Left cardiac atrium (tissue), 4 donors: Measurements from ENCODE around the gene SH3PXD2A. TPM values are rescaled to one million over a fixed set of nuclear protein-coding genes. Genes with fewer than 3 reads are reported as not detected.
"Not testable (repeated sequence)": the region's sequence is repeated elsewhere in the genome, so short reads cannot be mapped to it uniquely, and the experiment has no call there.

ENCODE experiments used
- ATAC-seq, 2 donors: fragments of 200-7000 bp; cut with Tn5 transposase; one replicate each; pipeline ENCODE4 v1.9.1; 2020; ENCODE audit warnings: mild to moderate bottlenecking in 2 of 2, moderate library complexity in 2 of 2
- DNase-seq: peaks from one replicate; pipeline ENCODE4 v3.0.0-alpha.2; 2020
- intact Hi-C, 2 donors: fragments of 100-400 bp; cut with DNase I; formaldehyde crosslinking; loops; one replicate each; pipeline versions ENCODE4 v1.14.1 to v1.15.1; 2022 to 2023
- total RNA-seq, 2 donors: library from RNA; stranded (reverse); fragmentation: NEBNext Ultra II Directional; extraction: Animal tissue kit (Norgen Biotek cat#: 25700); gene quantifications; one replicate each; pipeline ENCODE4 v1.2.1, GENCODE V29; 2021
- donor health status: DM: no; HTN: yes; CAD: no.
- donor health status: DM: no; HTN: yes; CAD: no; lungs with severe emphysema.
- donor health status: DM: yes; HTN: yes; CAD: no.
- donor health status: Dilated cardiomyopathy.

The SH3PXD2A gene
- total RNA-seq, 2 donors from 2014 or later = 24.6 to 27.7 TPM

GRCh38 chr10:103749779-103750178, 105.6 kb downstream of the SH3PXD2A start:
- DNase-seq (no peak), ATAC-seq (no peak)
- intact Hi-C loops = no loop called here

GRCh38 chr10:103748020-103748419, 107.4 kb downstream of the SH3PXD2A start:
- DNase-seq (no peak), ATAC-seq (no peak)
- intact Hi-C loops = no loop called here

- intact Hi-C loops = no loop called here
- ATAC-seq = peak in 1 of 2 donors; percentile 16
- DNase-seq = no peak
Observed at GRCh38 chr10:103747193-103747865, 108.0 kb downstream of the SH3PXD2A start.

GRCh38 chr10:103746598-103746997, 108.8 kb downstream of the SH3PXD2A start:
- DNase-seq (no peak), ATAC-seq (no peak)
- intact Hi-C loops = no loop called here

- DNase-seq (no peak), ATAC-seq (peak in 1 of 2 donors; percentile 31)
- intact Hi-C loops = no loop called here
Observed at GRCh38 chr10:103745341-103746247, 109.8 kb downstream of the SH3PXD2A start.

GRCh38 chr10:103742824-103743223, 112.6 kb downstream of the SH3PXD2A start:
- DNase-seq (no peak), ATAC-seq (no peak)
- intact Hi-C loops = no loop called here

- DNase-seq (no peak), ATAC-seq (peak in 1 of 2 donors; percentile 11)
- intact Hi-C loops = no loop called here
Observed at GRCh38 chr10:103740611-103741010, 114.8 kb downstream of the SH3PXD2A start.

- no peak for DNase-seq
- ATAC-seq = peak; percentile 73 to 82
- intact Hi-C loops = no loop called here
Observed at GRCh38 chr10:103739039-103739764, 116.2 kb downstream of the SH3PXD2A start.

- no peak for DNase-seq
- no peak for ATAC-seq
- intact Hi-C loops = no loop called here
Observed at GRCh38 chr10:103737735-103738367, 117.5 kb downstream of the SH3PXD2A start.

GRCh38 chr10:103736763-103737162, 118.6 kb downstream of the SH3PXD2A start:
- intact Hi-C loops = no loop called here
- no peak for DNase-seq

GRCh38 chr10:103736044-103736443, 119.3 kb downstream of the SH3PXD2A start:
- intact Hi-C loops = no loop called here
- ATAC-seq (no peak), DNase-seq (no peak)

More at GRCh38 chr10:103736763-103737162, 118.6 kb downstream of the SH3PXD2A start:
- ATAC-seq = no peak

GRCh38 chr10:103734731-103735130, 120.6 kb downstream of the SH3PXD2A start:
- ATAC-seq = no peak
- intact Hi-C loops = no loop called here
- no peak for DNase-seq

GRCh38 chr10:103733045-103733419, 122.3 kb downstream of the SH3PXD2A start:
- intact Hi-C loops = no loop called here

GRCh38 chr10:103732339-103733044, 122.9 kb downstream of the SH3PXD2A start:
- ATAC-seq (no peak), DNase-seq (no peak)
- intact Hi-C loops = no loop called here

More at GRCh38 chr10:103733045-103733419, 122.3 kb downstream of the SH3PXD2A start:
- ATAC-seq (no peak), DNase-seq (no peak)

- ATAC-seq (no peak), DNase-seq (no peak)
- intact Hi-C loops = no loop called here
Observed at GRCh38 chr10:103731609-103732270, 123.6 kb downstream of the SH3PXD2A start.

- ATAC-seq, intact Hi-C loops, DNase-seq: not testable (repeated sequence)
Observed at GRCh38 chr10:103731026-103731425, 124.3 kb downstream of the SH3PXD2A start.

- intact Hi-C loops = no loop called here
- DNase-seq = no peak
- ATAC-seq = no peak
Observed at GRCh38 chr10:103729851-103730250, 125.5 kb downstream of the SH3PXD2A start.
